Measurements from ENCODE around the gene DAPK2. TPM values are rescaled to one million over a fixed set of nuclear protein-coding genes. Genes with fewer than 3 reads are reported as not detected.
A peak's percentile ranks its signal among the peaks of the same experiment; 100 is the strongest.

Gene DAPK2
- total and polyA plus RNA-seq, 7 experiments from 2014 or later: 0.46 to 9.3 (median 4.2) TPM; not detected in 3

DNA sequence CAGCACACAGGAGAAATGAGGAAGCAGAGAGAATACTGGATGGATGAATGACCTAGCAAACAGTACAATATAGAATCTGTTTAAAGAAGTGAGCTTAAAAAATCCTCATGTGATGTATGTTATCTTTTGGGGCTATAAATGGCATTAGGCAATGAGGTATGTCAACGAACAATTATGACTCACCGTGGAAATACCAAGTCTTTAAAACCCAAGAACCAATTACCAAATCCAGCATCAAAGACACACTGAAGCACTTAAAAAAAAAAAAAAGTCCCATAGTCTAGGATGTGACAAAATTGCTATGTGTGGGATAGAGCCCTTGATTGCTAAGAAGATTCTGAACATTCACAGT is 176.3 kb downstream of the DAPK2 start:
- H3K4me1 Mint-ChIP-seq: peaks cover 6 to 19% (median 14%) of the 10 kb centered on the region in 7 donors
- H3K27ac Mint-ChIP-seq: peak overlapping the region in 1 of 9 donors; percentile 10
- Histone ChIP-seq H3K27me3 (ENCODE audit: control insufficient read depth in 2 of 2, insufficient read depth in 2 of 2, low read length in 2 of 2) (no peaks in the 10 kb centered on the region), H3K4me1 (ENCODE audit: control insufficient read depth in 2 of 2, insufficient read depth in 2 of 2, low read length in 2 of 2) (no peaks in the 10 kb centered on the region), H3K36me3 (ENCODE audit: control insufficient read depth in 2 of 3, insufficient read depth in 3 of 3, low read length in 3 of 3) (no peaks in the 10 kb centered on the region), H3K27ac (ENCODE audit: low read depth, low read length) (no peak overlapping the region), H3K9me3 (ENCODE audit: control insufficient read depth in 2 of 3, low read length in 3 of 3) (peaks cover 0 to 4% (median 0%) of the 10 kb centered on the region in 3 experiments), H3K4me3 (ENCODE audit: low read length) (no peak overlapping the region)
- ATAC-seq: peak; percentile 67
- CTCF ChIA-PET: interaction anchor here (1.3 to 1.7 kb wide), 2 partner anchors 20 to 22 kb away, joined by 4 read pairs; no protein-coding TSS in a partner anchor
- POLR2A ChIA-PET: interaction anchor here (0.9 kb wide), 1 partner anchor 23 kb away, joined by 3 read pairs; no protein-coding TSS in a partner anchor
- H3K36me3 Mint-ChIP-seq: peaks cover 3 to 6% (median 4%) of the 10 kb centered on the region in 5 donors
- H3K4me3 Mint-ChIP-seq: no peak overlapping the region
- H3K27me3 Mint-ChIP-seq: no peaks in the 10 kb centered on the region
- no peak for DNase-seq
- intact Hi-C loops (cut with micrococcal nuclease): no loop called here
- H3K9me3 Mint-ChIP-seq: peaks cover 0 to 6% (median 0%) of the 10 kb centered on the region in 11 donors

- no peak overlapping the region for H3K27ac ChIP-seq (ENCODE audit: low read depth, low read length)
- intact Hi-C loops (cut with micrococcal nuclease): no loop called here
- no peak for ATAC-seq
- H3K4me1 ChIP-seq (ENCODE audit: control insufficient read depth in 2 of 2, insufficient read depth in 2 of 2, low read length in 2 of 2): no peaks in the 10 kb centered on the region
- DNase-seq: no peak
- Mint-ChIP-seq H3K27me3 (no peaks in the 10 kb centered on the region), H3K9me3 (peaks cover 0 to 6% (median 0%) of the 10 kb centered on the region in 11 donors), H3K4me1 (peaks cover 6 to 19% (median 14%) of the 10 kb centered on the region in 7 donors), H3K36me3 (peaks cover 3 to 6% (median 4%) of the 10 kb centered on the region in 5 donors), H3K4me3 (no peak overlapping the region), H3K27ac (peak overlapping the region in 2 of 9 donors; percentile 10 to 67)
- no peak overlapping the region for H3K4me3 ChIP-seq (ENCODE audit: low read length)
- CTCF ChIA-PET: interaction anchor here (1.3 to 1.7 kb wide), 2 partner anchors 21 to 22 kb away, joined by 4 read pairs; no protein-coding TSS in a partner anchor
- H3K36me3 ChIP-seq (ENCODE audit: control insufficient read depth in 2 of 3, insufficient read depth in 3 of 3, low read length in 3 of 3): no peaks in the 10 kb centered on the region
- no peaks in the 10 kb centered on the region for H3K27me3 ChIP-seq (ENCODE audit: control insufficient read depth in 2 of 2, insufficient read depth in 2 of 2, low read length in 2 of 2)
- POLR2A ChIA-PET: no interaction called here
- peaks cover 0 to 4% (median 0%) of the 10 kb centered on the region in 3 experiments for H3K9me3 ChIP-seq (ENCODE audit: control insufficient read depth in 2 of 3, low read length in 3 of 3)
Observed at GRCh38 chr15:63869371-63870042, 176.8 kb downstream of the DAPK2 start.

- Histone ChIP-seq H3K27me3 (ENCODE audit: control insufficient read depth in 2 of 2, insufficient read depth in 2 of 2, low read length in 2 of 2) (no peaks in the 10 kb centered on the region), H3K36me3 (ENCODE audit: control insufficient read depth in 2 of 3, insufficient read depth in 3 of 3, low read length in 3 of 3) (no peaks in the 10 kb centered on the region), H3K4me3 (ENCODE audit: low read length) (no peak overlapping the region), H3K9me3 (ENCODE audit: control insufficient read depth in 2 of 3, low read length in 3 of 3) (no peaks in the 10 kb centered on the region), H3K27ac (ENCODE audit: low read depth, low read length) (no peak overlapping the region), H3K4me1 (ENCODE audit: control insufficient read depth in 2 of 2, insufficient read depth in 2 of 2, low read length in 2 of 2) (peaks cover 7 to 26% of the 10 kb centered on the region in 2 donors)
- no peaks in the 10 kb centered on the region for H3K36me3 Mint-ChIP-seq
- ATAC-seq (no peak), DNase-seq (no peak)
- H3K9me3 Mint-ChIP-seq: no peaks in the 10 kb centered on the region
- no peaks in the 10 kb centered on the region for H3K27me3 Mint-ChIP-seq
- peaks cover 15 to 56% (median 50%) of the 10 kb centered on the region in 7 donors for H3K4me1 Mint-ChIP-seq
- H3K4me3 Mint-ChIP-seq: peak overlapping the region in 1 of 10 donors; percentile 12
- peak overlapping the region in 4 of 9 donors; percentile 7 to 30 (median 18) for H3K27ac Mint-ChIP-seq
- ChIA-PET CTCF (no interaction called here), POLR2A (no interaction called here)
- intact Hi-C loops (cut with micrococcal nuclease): no loop called here
Observed at GRCh38 chr15:63864186-63864585, 182.1 kb downstream of the DAPK2 start.

GRCh38 chr15:63861946-63862517 is 184.3 kb downstream of the DAPK2 start:
- DNase-seq (no peak), ATAC-seq (no peak)
- Mint-ChIP-seq H3K9me3 (peaks cover 0 to 1% (median 0%) of the 10 kb centered on the region in 11 donors), H3K36me3 (no peaks in the 10 kb centered on the region), H3K4me3 (peak overlapping the region in 4 of 10 donors; percentile 3 to 38 (median 32)), H3K27ac (peak overlapping the region in 8 of 9 donors; percentile 87 to 99 (median 96)), H3K4me1 (peaks cover 29 to 72% (median 67%) of the 10 kb centered on the region in 7 donors), H3K27me3 (no peaks in the 10 kb centered on the region)
- ChIA-PET CTCF (interaction anchor here (0.6 to 4.0 kb wide), 2 partner anchors 30 to 109 kb away, joined by 3 to 15 read pairs; no protein-coding TSS in a partner anchor), POLR2A (interaction anchor here (1.2 kb wide), 1 partner anchor 29 kb away, joined by 3 read pairs; the partner anchor contains the start of gene HERC1)
- intact Hi-C loops (cut with micrococcal nuclease): no loop called here
- Histone ChIP-seq H3K36me3 (ENCODE audit: control insufficient read depth in 2 of 3, insufficient read depth in 3 of 3, low read length in 3 of 3) (no peaks in the 10 kb centered on the region), H3K27ac (ENCODE audit: low read depth, low read length) (no peak overlapping the region), H3K4me1 (ENCODE audit: control insufficient read depth in 2 of 2, insufficient read depth in 2 of 2, low read length in 2 of 2) (peaks cover 7 to 40% of the 10 kb centered on the region in 2 donors), H3K9me3 (ENCODE audit: control insufficient read depth in 2 of 3, low read length in 3 of 3) (no peaks in the 10 kb centered on the region), H3K27me3 (ENCODE audit: control insufficient read depth in 2 of 2, insufficient read depth in 2 of 2, low read length in 2 of 2) (no peaks in the 10 kb centered on the region), H3K4me3 (ENCODE audit: low read length) (no peak overlapping the region)

DNA sequence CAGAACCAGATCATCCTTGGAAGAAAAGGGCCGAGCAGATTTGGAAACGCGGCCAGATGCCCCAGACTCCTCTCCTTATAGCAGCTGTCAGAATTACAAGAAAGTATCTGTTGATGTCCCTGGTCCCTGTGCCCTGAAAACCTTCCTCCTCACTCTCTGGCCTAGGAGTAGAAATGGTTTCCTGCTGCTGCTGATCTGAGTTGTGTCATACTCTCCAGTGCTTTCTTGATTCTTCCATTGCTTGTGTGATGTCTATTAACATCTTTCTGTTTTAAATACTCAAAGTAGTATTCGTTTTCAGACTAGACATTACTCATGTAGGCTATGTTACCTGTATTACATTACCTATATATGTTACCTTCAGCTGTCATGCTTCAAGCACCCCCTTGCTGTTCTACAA is 185.7 kb downstream of the DAPK2 start:
- peak; percentile 22 for ATAC-seq
- H3K4me1 ChIP-seq (ENCODE audit: control insufficient read depth in 2 of 2, insufficient read depth in 2 of 2, low read length in 2 of 2): peaks cover 7 to 42% of the 10 kb centered on the region in 2 donors
- CTCF ChIA-PET: interaction anchor here (0.9 to 4.0 kb wide), 7 partner anchors 18 to 108 kb away, joined by 3 to 15 read pairs (median 4); partner anchors contain the start of gene HERC1
- no peak overlapping the region for H3K4me3 ChIP-seq (ENCODE audit: low read length)
- no peaks in the 10 kb centered on the region for H3K36me3 ChIP-seq (ENCODE audit: control insufficient read depth in 2 of 3, insufficient read depth in 3 of 3, low read length in 3 of 3)
- intact Hi-C loops (cut with micrococcal nuclease): loop anchor here (1.0 kb wide), 4 partner anchors 18 to 150 kb away; partner anchors contain the start of gene HERC1 (in 1 of the 2)
- peaks cover 29 to 74% (median 69%) of the 10 kb centered on the region in 7 donors for H3K4me1 Mint-ChIP-seq
- H3K9me3 Mint-ChIP-seq: peaks cover 0 to 1% (median 0%) of the 10 kb centered on the region in 11 donors
- no peaks in the 10 kb centered on the region for H3K27me3 ChIP-seq (ENCODE audit: control insufficient read depth in 2 of 2, insufficient read depth in 2 of 2, low read length in 2 of 2)
- H3K27ac Mint-ChIP-seq: peak overlapping the region; percentile 87 to 99 (median 97)
- no peak for DNase-seq
- no peaks in the 10 kb centered on the region for H3K9me3 ChIP-seq (ENCODE audit: control insufficient read depth in 2 of 3, low read length in 3 of 3)
- no peaks in the 10 kb centered on the region for H3K36me3 Mint-ChIP-seq
- POLR2A ChIA-PET: interaction anchor here (0.5 to 2.9 kb wide), 10 partner anchors 9 to 362 kb away, joined by 3 to 14 read pairs (median 4); partner anchors contain the start of gene HERC1
- H3K27ac ChIP-seq (ENCODE audit: low read depth, low read length): peak overlapping the region; percentile 76
- H3K27me3 Mint-ChIP-seq: no peaks in the 10 kb centered on the region
- H3K4me3 Mint-ChIP-seq: peak overlapping the region; percentile 54 to 85 (median 76)

GRCh38 chr15:63860155-63860554 is 186.1 kb downstream of the DAPK2 start:
- Histone ChIP-seq H3K27me3 (ENCODE audit: control insufficient read depth in 2 of 2, insufficient read depth in 2 of 2, low read length in 2 of 2) (no peaks in the 10 kb centered on the region), H3K27ac (ENCODE audit: low read depth, low read length) (peak overlapping the region; percentile 76), H3K4me1 (ENCODE audit: control insufficient read depth in 2 of 2, insufficient read depth in 2 of 2, low read length in 2 of 2) (peaks cover 7 to 42% of the 10 kb centered on the region in 2 donors), H3K36me3 (ENCODE audit: control insufficient read depth in 2 of 3, insufficient read depth in 3 of 3, low read length in 3 of 3) (no peaks in the 10 kb centered on the region), H3K4me3 (ENCODE audit: low read length) (no peak overlapping the region), H3K9me3 (ENCODE audit: control insufficient read depth in 2 of 3, low read length in 3 of 3) (no peaks in the 10 kb centered on the region)
- peak overlapping the region; percentile 54 to 85 (median 76) for H3K4me3 Mint-ChIP-seq
- intact Hi-C loops (cut with micrococcal nuclease): loop anchor here (1.0 kb wide), 4 partner anchors 18 to 150 kb away; partner anchors contain the start of gene HERC1 (in 1 of the 2)
- H3K36me3 Mint-ChIP-seq: no peaks in the 10 kb centered on the region
- ChIA-PET CTCF (interaction anchor here (0.7 to 4.0 kb wide), 8 partner anchors 18 to 1820 kb away, joined by 3 to 15 read pairs (median 4); partner anchors contain the start of gene HERC1), POLR2A (interaction anchor here (0.5 to 2.9 kb wide), 10 partner anchors 8 to 664 kb away, joined by 3 to 14 read pairs (median 4); partner anchors contain the start of gene HERC1)
- ATAC-seq (peak; percentile 95), DNase-seq (peak; percentile 27 to 90 (median 83))
- no peaks in the 10 kb centered on the region for H3K27me3 Mint-ChIP-seq
- peaks cover 0 to 4% (median 0%) of the 10 kb centered on the region in 11 donors for H3K9me3 Mint-ChIP-seq
- peak overlapping the region; percentile 87 to 99 (median 97) for H3K27ac Mint-ChIP-seq
- H3K4me1 Mint-ChIP-seq: peaks cover 29 to 78% (median 73%) of the 10 kb centered on the region in 7 donors

All from naive thymus-derived CD4-positive, alpha-beta T cell (primary cell).